ENCODE results near the gene NXPH1.

NXPH1 gene

GRCh38 chr7:8437606-8438005, 4.2 kb downstream of the NXPH1 start:
- DNase-seq: no peak

GRCh38 chr7:8440670-8441069, 7.3 kb downstream of the NXPH1 start:
- DNase-seq: no peak

- no peak for DNase-seq
Measured at GRCh38 chr7:8441106-8441965, 7.9 kb downstream of the NXPH1 start.

GRCh38 chr7:8442051-8442813, 8.8 kb downstream of the NXPH1 start:
- DNase-seq: no peak

- no peak for DNase-seq
Measured at GRCh38 chr7:8442814-8443304, 9.4 kb downstream of the NXPH1 start.

- no peak for DNase-seq
Measured at GRCh38 chr7:8443576-8444467, 10.4 kb downstream of the NXPH1 start.

- no peak for DNase-seq
Measured at GRCh38 chr7:8444468-8444769, 11.0 kb downstream of the NXPH1 start.

- no peak for DNase-seq
Measured at GRCh38 chr7:8453535-8453934, 20.1 kb downstream of the NXPH1 start.

GRCh38 chr7:8455426-8455825, 22.0 kb downstream of the NXPH1 start:
- DNase-seq: no peak

- DNase-seq: no peak
Measured at GRCh38 chr7:8462309-8462708, 28.9 kb downstream of the NXPH1 start.

- no peak for DNase-seq
Measured at GRCh38 chr7:8465338-8465737, 31.9 kb downstream of the NXPH1 start.

GRCh38 chr7:8480527-8480926, 47.1 kb downstream of the NXPH1 start:
- no peak for DNase-seq

- DNase-seq: no peak
Measured at GRCh38 chr7:8481096-8481495, 47.7 kb downstream of the NXPH1 start.

- no peak for DNase-seq
Measured at GRCh38 chr7:8481752-8482446, 48.5 kb downstream of the NXPH1 start.

GRCh38 chr7:8490391-8491045, 57.1 kb downstream of the NXPH1 start:
- no peak for DNase-seq

- no peak for DNase-seq
Measured at GRCh38 chr7:8491106-8491505, 57.7 kb downstream of the NXPH1 start.

- DNase-seq: no peak
Measured at GRCh38 chr7:8491544-8492489, 58.4 kb downstream of the NXPH1 start.

GRCh38 chr7:8499128-8499527, 65.7 kb downstream of the NXPH1 start:
- DNase-seq: no peak

GRCh38 chr7:8500286-8500685, 66.9 kb downstream of the NXPH1 start:
- DNase-seq: no peak

GRCh38 chr7:8507566-8507965, 74.2 kb downstream of the NXPH1 start:
- DNase-seq: no peak

GRCh38 chr7:8509621-8510020, 76.2 kb downstream of the NXPH1 start:
- no peak for DNase-seq
